Measurements from ENCODE around the gene RSF1. TPM values are rescaled to one million over a fixed set of nuclear protein-coding genes. Genes with fewer than 3 reads are reported as not detected.

The RSF1 gene
- polyA plus RNA-seq, 1 experiment: 26.8 TPM

DNA sequence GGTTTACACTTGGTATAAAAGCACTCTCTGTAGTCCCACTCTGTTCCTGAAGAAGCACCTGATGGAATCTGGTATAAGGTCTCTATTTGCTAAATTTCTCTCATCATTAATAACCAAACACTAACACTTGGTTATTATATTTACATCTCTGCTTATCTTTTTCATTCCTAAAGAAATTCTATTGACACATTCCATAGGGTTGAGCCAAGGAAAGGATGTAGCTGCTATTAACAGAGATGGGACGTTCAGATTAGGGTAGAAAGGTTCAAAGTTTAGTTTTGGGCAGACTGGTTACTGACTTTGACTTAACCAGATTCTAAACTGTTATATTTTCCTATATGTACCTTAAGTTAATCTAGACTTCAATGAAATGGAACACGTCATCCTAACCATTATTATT lies 91.5 kb downstream of the RSF1 start:
- ChIA-PET POLR2A (no interaction called here), CTCF (interaction anchor here (0.6 kb wide), 1 partner anchor 137 kb away, joined by 3 read pairs; no protein-coding TSS in a partner anchor)
- H3K27ac ChIP-seq (ENCODE audit: low read depth, low read length): no peak overlapping the region
- H3K9me3 ChIP-seq (ENCODE audit: control insufficient read depth, insufficient read depth, low read length): peaks cover 18% of the 10 kb centered on the region
- H3K4me3 ChIP-seq (ENCODE audit: low read depth, low read length): no peak overlapping the region
- no peaks in the 10 kb centered on the region for H3K27me3 ChIP-seq (ENCODE audit: control insufficient read depth, insufficient read depth, low read length)
- TF ChIP-seq, protein P1, sequence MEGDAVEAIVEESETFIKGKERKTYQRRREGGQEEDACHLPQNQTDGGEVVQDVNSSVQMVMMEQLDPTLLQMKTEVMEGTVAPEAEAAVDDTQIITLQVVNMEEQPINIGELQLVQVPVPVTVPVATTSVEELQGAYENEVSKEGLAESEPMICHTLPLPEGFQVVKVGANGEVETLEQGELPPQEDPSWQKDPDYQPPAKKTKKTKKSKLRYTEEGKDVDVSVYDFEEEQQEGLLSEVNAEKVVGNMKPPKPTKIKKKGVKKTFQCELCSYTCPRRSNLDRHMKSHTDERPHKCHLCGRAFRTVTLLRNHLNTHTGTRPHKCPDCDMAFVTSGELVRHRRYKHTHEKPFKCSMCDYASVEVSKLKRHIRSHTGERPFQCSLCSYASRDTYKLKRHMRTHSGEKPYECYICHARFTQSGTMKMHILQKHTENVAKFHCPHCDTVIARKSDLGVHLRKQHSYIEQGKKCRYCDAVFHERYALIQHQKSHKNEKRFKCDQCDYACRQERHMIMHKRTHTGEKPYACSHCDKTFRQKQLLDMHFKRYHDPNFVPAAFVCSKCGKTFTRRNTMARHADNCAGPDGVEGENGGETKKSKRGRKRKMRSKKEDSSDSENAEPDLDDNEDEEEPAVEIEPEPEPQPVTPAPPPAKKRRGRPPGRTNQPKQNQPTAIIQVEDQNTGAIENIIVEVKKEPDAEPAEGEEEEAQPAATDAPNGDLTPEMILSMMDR (IDR thresholded peaks at IDR 0.05; ENCODE audit: low read depth, low read length): no peak
- DNase-seq (ENCODE audit: low read depth, low spot score): no peak

DNA sequence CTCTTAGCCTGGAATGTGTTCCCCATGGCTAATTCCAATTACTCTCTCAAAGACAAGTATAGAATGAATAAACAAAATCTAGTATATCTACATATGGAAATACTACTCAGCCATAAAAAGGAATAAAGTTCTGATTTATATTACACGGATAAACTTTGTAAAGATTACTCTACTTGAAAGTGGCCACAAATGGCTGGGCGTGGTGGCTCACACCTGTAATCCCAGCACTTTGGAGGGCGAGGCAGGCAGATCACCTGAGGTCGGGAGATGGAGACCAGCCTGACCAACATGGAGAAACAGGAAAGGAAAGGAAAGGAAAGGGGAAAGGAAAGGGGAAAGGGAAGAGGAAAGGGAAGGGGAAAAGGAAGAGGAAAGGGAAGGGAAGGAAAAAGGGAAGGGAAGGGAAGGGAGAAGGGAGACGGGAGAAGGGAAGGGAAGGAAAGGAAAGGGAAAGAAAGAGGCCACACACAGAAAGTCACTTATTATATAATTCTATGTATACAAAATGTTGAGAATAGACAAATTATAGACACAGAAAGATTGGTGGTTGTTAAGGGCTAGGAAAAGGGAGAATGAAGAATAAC lies 92.2 kb downstream of the RSF1 start:
- no peak overlapping the region for H3K27ac ChIP-seq (ENCODE audit: low read depth, low read length)
- CTCF ChIA-PET: no interaction called here
- no peaks in the 10 kb centered on the region for H3K27me3 ChIP-seq (ENCODE audit: control insufficient read depth, insufficient read depth, low read length)
- POLR2A ChIA-PET: no interaction called here
- DNase-seq (ENCODE audit: low read depth, low spot score): no peak
- H3K9me3 ChIP-seq (ENCODE audit: control insufficient read depth, insufficient read depth, low read length): peaks cover 18% of the 10 kb centered on the region
- TF ChIP-seq, protein P1 (IDR thresholded peaks at IDR 0.05; ENCODE audit: low read depth, low read length): no peak
- H3K4me3 ChIP-seq (ENCODE audit: low read depth, low read length): no peak overlapping the region

DNA sequence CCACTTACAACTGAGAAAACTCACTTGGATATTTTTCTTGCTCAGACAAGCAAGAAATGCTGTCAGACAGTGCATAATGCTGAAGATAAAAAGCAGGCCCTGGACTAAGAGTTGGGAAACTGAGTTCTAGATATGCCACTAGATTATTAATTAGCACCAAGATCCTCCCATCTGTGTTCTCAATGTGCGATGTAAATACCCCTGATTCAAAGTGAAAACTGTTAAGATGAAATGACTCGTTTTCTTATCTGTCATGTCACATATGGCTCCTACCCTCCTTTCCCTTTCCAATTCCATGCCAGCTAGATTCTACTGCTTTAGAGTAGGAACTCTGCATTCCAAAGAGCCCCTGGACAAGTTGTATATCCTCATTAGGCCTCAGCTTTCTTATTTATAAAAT lies 94.0 kb downstream of the RSF1 start:
- ChIA-PET POLR2A (no interaction called here), CTCF (interaction anchor here (0.6 kb wide), 1 partner anchor 59 kb away, joined by 3 read pairs; no protein-coding TSS in a partner anchor)
- TF ChIP-seq, protein P1 (IDR thresholded peaks at IDR 0.05; ENCODE audit: low read depth, low read length): no peak
- no peak overlapping the region for H3K27ac ChIP-seq (ENCODE audit: low read depth, low read length)
- H3K27me3 ChIP-seq (ENCODE audit: control insufficient read depth, insufficient read depth, low read length): no peaks in the 10 kb centered on the region
- no peak overlapping the region for H3K4me3 ChIP-seq (ENCODE audit: low read depth, low read length)
- peaks cover 11% of the 10 kb centered on the region for H3K9me3 ChIP-seq (ENCODE audit: control insufficient read depth, insufficient read depth, low read length)
- DNase-seq (ENCODE audit: low read depth, low spot score): no peak

- Histone ChIP-seq H3K4me3 (ENCODE audit: low read depth, low read length) (no peak overlapping the region), H3K27ac (ENCODE audit: low read depth, low read length) (no peak overlapping the region), H3K9me3 (ENCODE audit: control insufficient read depth, insufficient read depth, low read length) (peaks cover under 1% of the 10 kb centered on the region; the same call in 1 of the 2 replicates), H3K27me3 (ENCODE audit: control insufficient read depth, insufficient read depth, low read length) (no peaks in the 10 kb centered on the region)
- ChIA-PET POLR2A (no interaction called here), CTCF (no interaction called here)
- TF ChIP-seq, protein P1 (IDR thresholded peaks at IDR 0.05; ENCODE audit: low read depth, low read length): no peak
- no peak for DNase-seq (ENCODE audit: low read depth, low spot score)
Measured at GRCh38 chr11:77725433-77725832, 95.1 kb downstream of the RSF1 start.

DNA sequence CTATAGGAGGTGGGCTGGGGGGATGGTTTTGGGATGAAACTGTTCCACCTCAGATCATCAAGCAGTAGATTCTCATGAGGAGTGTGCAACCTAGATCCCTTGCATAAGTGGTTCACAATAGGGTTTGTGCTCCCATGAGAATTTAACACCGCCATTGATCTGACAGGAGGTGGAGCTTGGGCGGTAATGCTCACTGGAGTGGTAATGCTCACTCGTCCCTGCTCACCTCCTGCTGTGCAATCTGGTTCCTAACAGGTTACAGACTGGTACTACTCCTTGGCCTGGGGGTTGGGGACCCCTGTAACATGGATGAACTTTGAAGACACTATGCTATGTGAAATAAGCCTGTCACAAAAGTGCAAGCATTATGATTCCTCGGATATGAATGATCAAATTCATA lies 95.9 kb downstream of the RSF1 start:
- no peak for DNase-seq (ENCODE audit: low read depth, low spot score)
- Histone ChIP-seq H3K9me3 (ENCODE audit: control insufficient read depth, insufficient read depth, low read length) (no peaks in the 10 kb centered on the region), H3K27me3 (ENCODE audit: control insufficient read depth, insufficient read depth, low read length) (no peaks in the 10 kb centered on the region), H3K27ac (ENCODE audit: low read depth, low read length) (no peak overlapping the region), H3K4me3 (ENCODE audit: low read depth, low read length) (no peak overlapping the region)
- TF ChIP-seq, protein P1 (IDR thresholded peaks at IDR 0.05; ENCODE audit: low read depth, low read length): no peak
- POLR2A ChIA-PET: no interaction called here
- CTCF ChIA-PET: no interaction called here
